ENCODE data around the gene KRTAP19-5.
"Not testable (repeated sequence)": the region's sequence is repeated elsewhere in the genome, so short reads cannot be mapped to it uniquely, and the experiment has no call there.

Gene KRTAP19-5

GRCh38 chr21:30502041-30502440, at the start of gene KRTAP19-5:
Gene KRTAP19-5, minus strand, starts transcription at chr21:30502141. Its CDS starts 51 bp downstream, at chr21:30502090.
- no peak for DNase-seq (ENCODE audit: low read depth in 2 of 2)

- DNase-seq (ENCODE audit: low read depth in 2 of 2) = no peak
These were observed 39.8 kb upstream of the KRTAP19-5 start, which contains the start of gene KRTAP19-6 for GRCh38 chr21:30541764-30542163. Gene KRTAP19-6, minus strand, starts transcription at chr21:30541864. Its CDS starts 31 bp downstream, at chr21:30541833.

- DNase-seq (ENCODE audit: low read depth in 2 of 2) = no peak
These were observed 16.9 kb upstream of the KRTAP19-5 start for GRCh38 chr21:30518876-30519275.

- DNase-seq (ENCODE audit: low read depth in 2 of 2) = no peak
These were observed 13.7 kb upstream of the KRTAP19-5 start for GRCh38 chr21:30515681-30516080.

GRCh38 chr21:30505621-30506205, 3.8 kb upstream of the KRTAP19-5 start:
- not testable (repeated sequence) for DNase-seq (ENCODE audit: low read depth in 2 of 2)

- no peak for DNase-seq (ENCODE audit: low read depth in 2 of 2)
These were observed 4.9 kb downstream of the KRTAP19-5 start, which contains the start of gene KRTAP19-4 for GRCh38 chr21:30497065-30497464. Gene KRTAP19-4, minus strand, starts transcription at chr21:30497165. Its CDS starts 55 bp downstream, at chr21:30497110.

- DNase-seq (ENCODE audit: low read depth in 2 of 2) = no peak
These were observed 9.9 kb downstream of the KRTAP19-5 start, which contains the start of gene KRTAP19-3 for GRCh38 chr21:30491963-30492428. Gene KRTAP19-3, minus strand, starts transcription at chr21:30492013. Its CDS starts 56 bp downstream, at chr21:30491957.

GRCh38 chr21:30487336-30487735, 14.6 kb downstream of the KRTAP19-5 start, which contains the start of gene KRTAP19-2:
Gene KRTAP19-2, minus strand, starts transcription at chr21:30487436. Its CDS starts 88 bp downstream, at chr21:30487348.
- DNase-seq (ENCODE audit: low read depth in 2 of 2) = no peak

GRCh38 chr21:30486180-30486579, 15.8 kb downstream of the KRTAP19-5 start:
- DNase-seq (ENCODE audit: low read depth in 2 of 2) = no peak

GRCh38 chr21:30482130-30482529, 19.8 kb downstream of the KRTAP19-5 start:
- DNase-seq (ENCODE audit: low read depth in 2 of 2) = no peak

- no peak for DNase-seq (ENCODE audit: low read depth in 2 of 2)
These were observed 21.8 kb downstream of the KRTAP19-5 start, which contains the start of gene KRTAP19-1 for GRCh38 chr21:30480145-30480544. Gene KRTAP19-1, minus strand, starts transcription at chr21:30480367. Its CDS starts 50 bp downstream, at chr21:30480317.

GRCh38 chr21:30479259-30479658, 22.7 kb downstream of the KRTAP19-5 start:
- DNase-seq (ENCODE audit: low read depth in 2 of 2) = no peak

GRCh38 chr21:30478004-30478403, 23.9 kb downstream of the KRTAP19-5 start:
- no peak for DNase-seq (ENCODE audit: low read depth in 2 of 2)

- DNase-seq (ENCODE audit: low read depth in 2 of 2) = no peak
These were observed 32.8 kb downstream of the KRTAP19-5 start for GRCh38 chr21:30468900-30469714.

- no peak for DNase-seq (ENCODE audit: low read depth in 2 of 2)
These were observed 38.2 kb downstream of the KRTAP19-5 start for GRCh38 chr21:30463713-30464112.

All from stimulated activated CD8-positive, alpha-beta memory T cell treated with anti-CD3 and anti-CD28 coated beads, Interleukin-7, amount 100 ng/mL, for 4 hours (primary cell).